ENCODE data around the gene PCDHB11. TPM values are rescaled to one million over a fixed set of nuclear protein-coding genes. Genes with fewer than 3 reads are reported as not detected.
"Not testable (repeated sequence)": the region's sequence is repeated elsewhere in the genome, so short reads cannot be mapped to it uniquely, and the experiment has no call there.

The PCDHB11 gene
- total and polyA plus RNA-seq, 2 donors (not counting 1 experiment from before 2014, with no cell fraction given) = not detected

- DNase-seq (no peak), ATAC-seq (ENCODE audit: low read depth) (no peak)
- no peak within 1 kb of the TSS for H3K4me2 ChIP-seq (replicated peaks; ENCODE audit: low read depth, low read length, poor library complexity, severe bottlenecking)
- Mint-ChIP-seq H3K4me3 (no peak within 1 kb of the TSS), H3K9me3 (ENCODE audit: insufficient read depth) (peaks cover 2% of the 10 kb centered on the region), H3K4me1 (peaks cover 5% of the 10 kb centered on the region), H3K27me3 (peaks cover 29% of the 10 kb centered on the region), H3K27ac (no peak within 1 kb of the TSS)
- TF ChIP-seq CTCF (IDR thresholded peaks at IDR 0.05) (no peak), EZH2 (IDR thresholded peaks at IDR 0.05; ENCODE audit: borderline replicate concordance, insufficient read depth, low read depth, low read length, poor library complexity, severe bottlenecking) (no peak)
- intact Hi-C loops (cut with micrococcal nuclease) = loop anchor here (10.0 kb wide), 1 partner anchor 383 kb away; no protein-coding TSS in a partner anchor
- no peak within 1 kb of the TSS for H3K9ac ChIP-seq (ENCODE audit: low read length)
- H4K20me1 ChIP-seq (ENCODE audit: control insufficient read depth, insufficient read depth, low read length, poor library complexity, severe bottlenecking) = no peaks in the 10 kb centered on the region
- peaks cover 0 to 34% (median 5%) of the 10 kb centered on the region in 3 donors for H3K9me3 ChIP-seq (ENCODE audit: control extremely low read depth in 1 of 3, control insufficient read depth in 2 of 3, insufficient read depth in 1 of 3, low read length in 2 of 3)
- WGBS (ENCODE audit: insufficient coverage) = 19% methylated on average over 13 of the region's 13 CpGs
- ChIA-PET POLR2A (no interaction called here), CTCF (no interaction called here)
- no peak within 1 kb of the TSS for H3K27ac ChIP-seq (ENCODE audit: low read length in 2 of 2)
- no peak within 1 kb of the TSS for H2AFZ ChIP-seq (ENCODE audit: insufficient read depth, low read depth, low read length, poor library complexity, severe bottlenecking)
- no peaks in the 10 kb centered on the region for H3K79me2 ChIP-seq (ENCODE audit: control insufficient read depth, insufficient read depth, low read length)
- H3K27me3 ChIP-seq (replicated peaks in 1 of 4; ENCODE audit: control extremely low read depth in 1 of 4, control insufficient read depth in 3 of 4, insufficient read depth in 4 of 4, low read length in 3 of 4) = peaks cover 0 to 10% (median 7%) of the 10 kb centered on the region in 4 experiments
- H3K36me3 ChIP-seq (replicated peaks in 1 of 2; ENCODE audit: control extremely low read depth in 1 of 2, control insufficient read depth in 1 of 2, extremely low read depth in 1 of 2, insufficient read depth in 2 of 2, low read length in 1 of 2) = no peaks in the 10 kb centered on the region
- peaks cover 0 to 4% of the 10 kb centered on the region in 2 donors for H3K4me1 ChIP-seq (ENCODE audit: control insufficient read depth in 2 of 2, insufficient read depth in 2 of 2, low read length in 2 of 2)
- H3K4me3 ChIP-seq (ENCODE audit: control extremely low read depth in 1 of 5, extremely low read depth in 1 of 5, insufficient read depth in 1 of 5, low read depth in 2 of 5, low read length in 4 of 5) = no peak within 1 kb of the TSS
Measured at GRCh38 chr5:141182248-141182647, 17.2 kb upstream of the PCDHB11 start, which contains the start of gene PCDHB16. Gene PCDHB16, plus strand, starts transcription at chr5:141182387. Its CDS starts 173 bp downstream, at chr5:141182560.

- CTCF ChIA-PET = not testable (repeated sequence)
- WGBS (ENCODE audit: insufficient coverage) = 39% methylated on average over 15 of the region's 69 CpGs
- peaks cover 33% of the 10 kb centered on the region for H3K27me3 Mint-ChIP-seq
Measured at GRCh38 chr5:141184117-141184855, 15.1 kb upstream of the PCDHB11 start.

More at GRCh38 chr5:141184117-141184855, 15.1 kb upstream of the PCDHB11 start:
- H3K36me3 ChIP-seq (replicated peaks in 1 of 2; ENCODE audit: control extremely low read depth in 1 of 2, control insufficient read depth in 1 of 2, extremely low read depth in 1 of 2, insufficient read depth in 2 of 2, low read length in 1 of 2); H3K79me2 ChIP-seq (ENCODE audit: control insufficient read depth, insufficient read depth, low read length); H4K20me1 ChIP-seq (ENCODE audit: control insufficient read depth, insufficient read depth, low read length, poor library complexity, severe bottlenecking); H3K27ac ChIP-seq (ENCODE audit: low read length in 2 of 2); H2AFZ ChIP-seq (ENCODE audit: insufficient read depth, low read depth, low read length, poor library complexity, severe bottlenecking); H3K4me1 Mint-ChIP-seq; H3K4me2 ChIP-seq (replicated peaks; ENCODE audit: low read depth, low read length, poor library complexity, severe bottlenecking); POLR2A ChIA-PET; H3K9me3 Mint-ChIP-seq (ENCODE audit: insufficient read depth); DNase-seq; H3K9ac ChIP-seq (ENCODE audit: low read length); H3K4me1 ChIP-seq (ENCODE audit: control insufficient read depth in 2 of 2, insufficient read depth in 2 of 2, low read length in 2 of 2); H3K4me3 Mint-ChIP-seq; ATAC-seq (ENCODE audit: low read depth); H3K4me3 ChIP-seq (ENCODE audit: control extremely low read depth in 1 of 5, extremely low read depth in 1 of 5, insufficient read depth in 1 of 5, low read depth in 2 of 5, low read length in 4 of 5); H3K27ac Mint-ChIP-seq: not testable (repeated sequence)
- intact Hi-C loops (cut with micrococcal nuclease) = loop anchor here (10.0 kb wide), 1 partner anchor 381 kb away; no protein-coding TSS in a partner anchor
- H3K27me3 ChIP-seq (replicated peaks in 1 of 4; ENCODE audit: control extremely low read depth in 1 of 4, control insufficient read depth in 3 of 4, insufficient read depth in 4 of 4, low read length in 3 of 4) = peaks cover 0 to 14% (median 8%) of the 10 kb centered on the region in 4 experiments
- peaks cover 0 to 36% (median 5%) of the 10 kb centered on the region in 3 donors for H3K9me3 ChIP-seq (ENCODE audit: control extremely low read depth in 1 of 3, control insufficient read depth in 2 of 3, insufficient read depth in 1 of 3, low read length in 2 of 3)

All from B cell (primary cell).